KMS-11 (cell line): ENCODE results near the gene GPR132.

Experiments
- H2AFZ ChIP-seq: fragments of 200-600 bp; sonication (generic); 2 replicates; pipeline ENCODE4 v1.6.1; 2016; ENCODE audit warnings: antibody characterized with exemption, mixed run types, low read depth
- H3K27ac ChIP-seq: fragments of 200-600 bp; sonication (generic); 2 replicates; pipeline ENCODE4 v1.6.1; 2016; ENCODE audit warnings: mild to moderate bottlenecking, mixed run types
- H3K27me3 ChIP-seq: fragments of 200-600 bp; sonication (generic); 2 replicates; pipeline ENCODE4 v1.6.1; 2017; ENCODE audit warnings: mild to moderate bottlenecking, low read depth, mixed run types, moderate library complexity; ENCODE audit not compliant: insufficient read depth
- H3K36me3 ChIP-seq: fragments of 200-600 bp; sonication (generic); 2 replicates; pipeline ENCODE4 v1.6.1; 2017; ENCODE audit warnings: mild to moderate bottlenecking, mixed run types; ENCODE audit not compliant: insufficient read depth
- H3K4me1 ChIP-seq: fragments of 200-600 bp; sonication (generic); 2 replicates; pipeline ENCODE4 v1.6.1; 2016; ENCODE audit warnings: mild to moderate bottlenecking, low read depth, mixed run types; ENCODE audit not compliant: poor library complexity, severe bottlenecking
- H3K4me2 ChIP-seq: fragments of 200-600 bp; sonication (generic); 2 replicates; pipeline ENCODE4 v1.7.0; 2016; ENCODE audit warnings: mild to moderate bottlenecking, mixed run types
- H3K4me3 ChIP-seq: fragments of 200-600 bp; sonication (generic); IDR thresholded peaks from 2 replicates; pipeline ENCODE4 v1.6.1; 2017; ENCODE audit warnings: low read depth, low read length, mixed read lengths; ENCODE audit not compliant: insufficient read depth
- H3K79me2 ChIP-seq: fragments of 200-600 bp; sonication (generic); 2 replicates; pipeline ENCODE4 v1.6.1; 2016; ENCODE audit warnings: low read depth, mixed run types; ENCODE audit not compliant: insufficient read depth
- H3K9ac ChIP-seq: fragments of 200-600 bp; sonication (generic); 2 replicates; pipeline ENCODE4 v1.6.1; 2016; ENCODE audit warnings: mild to moderate bottlenecking, mixed run types
- H4K20me1 ChIP-seq: fragments of 200-600 bp; sonication (generic); 2 replicates; pipeline ENCODE4 v1.6.1; 2016; ENCODE audit warnings: mild to moderate bottlenecking, mixed run types; ENCODE audit not compliant: insufficient read depth
- CTCF ChIP-seq: fragments of 200-600 bp; sonication (generic); conservative IDR thresholded peaks from 2 replicates; pipeline ENCODE4 v1.6.1; 2017; ENCODE audit warnings: low read depth, mild to moderate bottlenecking, antibody characterized with exemption, low read length, moderate library complexity, mixed read lengths

Gene GPR132

GRCh38 chr14:105014631-105015030 lies 50.6 kb downstream of the GPR132 start:
- Histone ChIP-seq H3K27me3 (no peaks in the 10 kb centered on the region), H3K79me2 (peaks cover 100% of the 10 kb centered on the region), H3K4me2 (peak overlapping the region; percentile 11; the same call in 1 of the 2 replicates), H3K27ac (no peak overlapping the region), H2AFZ (no peak overlapping the region), H3K4me3 (no peak overlapping the region), H3K4me1 (peaks cover 56% of the 10 kb centered on the region), H3K9ac (no peak overlapping the region), H4K20me1 (peaks cover 70% of the 10 kb centered on the region), H3K36me3 (no peaks in the 10 kb centered on the region)
- no peak for TF ChIP-seq CTCF

- H3K9ac ChIP-seq: no peak overlapping the region
- H4K20me1 ChIP-seq: peaks cover 64% of the 10 kb centered on the region
- peaks cover 100% of the 10 kb centered on the region for H3K79me2 ChIP-seq
- no peak for TF ChIP-seq CTCF
- peaks cover 55% of the 10 kb centered on the region for H3K4me1 ChIP-seq
- H3K4me3 ChIP-seq: no peak overlapping the region
- H3K27ac ChIP-seq: no peak overlapping the region
- H3K27me3 ChIP-seq: no peaks in the 10 kb centered on the region
- H3K4me2 ChIP-seq: peak overlapping the region; percentile 11; the same call in 1 of the 2 replicates
- H3K36me3 ChIP-seq: no peaks in the 10 kb centered on the region
- no peak overlapping the region for H2AFZ ChIP-seq
These were observed 51.2 kb downstream of the GPR132 start for GRCh38 chr14:105014032-105014431.

GRCh38 chr14:105013150-105013785 lies 52.0 kb downstream of the GPR132 start:
- no peak overlapping the region for H3K27ac ChIP-seq
- no peak overlapping the region for H3K4me3 ChIP-seq
- peaks cover 63% of the 10 kb centered on the region for H4K20me1 ChIP-seq
- no peak overlapping the region for H3K9ac ChIP-seq
- no peak overlapping the region for H3K4me2 ChIP-seq
- no peaks in the 10 kb centered on the region for H3K36me3 ChIP-seq
- H2AFZ ChIP-seq: no peak overlapping the region
- no peaks in the 10 kb centered on the region for H3K27me3 ChIP-seq
- H3K4me1 ChIP-seq: peaks cover 48% of the 10 kb centered on the region
- no peak for TF ChIP-seq CTCF
- peaks cover 99% of the 10 kb centered on the region for H3K79me2 ChIP-seq

- H3K9ac ChIP-seq: no peak overlapping the region
- H3K4me2 ChIP-seq: no peak overlapping the region
- H4K20me1 ChIP-seq: peaks cover 56% of the 10 kb centered on the region
- TF ChIP-seq CTCF: no peak
- H3K27ac ChIP-seq: no peak overlapping the region
- no peaks in the 10 kb centered on the region for H3K36me3 ChIP-seq
- H3K4me3 ChIP-seq: no peak overlapping the region
- no peaks in the 10 kb centered on the region for H3K27me3 ChIP-seq
- peaks cover 41% of the 10 kb centered on the region for H3K4me1 ChIP-seq
- peaks cover 93% of the 10 kb centered on the region for H3K79me2 ChIP-seq
- H2AFZ ChIP-seq: no peak overlapping the region
These were observed 52.9 kb downstream of the GPR132 start for GRCh38 chr14:105012171-105012985.
